Rectal smooth muscle tissue (tissue), 1 donor: ENCODE measurements around the gene BCKDHA.
"Not testable (repeated sequence)": the region's sequence is repeated elsewhere in the genome, so short reads cannot be mapped to it uniquely, and the experiment has no call there.

ENCODE experiments used
- H3K27ac ChIP-seq: one replicate; pipeline ENCODE4 v1.7.0; 2013; ENCODE audit warnings: low read depth, low read length, inconsistent platforms
- H3K27me3 ChIP-seq: one replicate; pipeline ENCODE4 v1.7.0; 2013; ENCODE audit warnings: low read length; ENCODE audit not compliant: control insufficient read depth, insufficient read depth
- H3K36me3 ChIP-seq: one replicate; pipeline ENCODE4 v1.7.0; 2013; ENCODE audit warnings: low read length; ENCODE audit not compliant: control insufficient read depth, insufficient read depth
- H3K4me1 ChIP-seq: one replicate; pipeline ENCODE4 v1.7.0; 2013; ENCODE audit warnings: low read length; ENCODE audit not compliant: control insufficient read depth, insufficient read depth
- H3K4me3 ChIP-seq: one replicate; pipeline ENCODE4 v1.7.0; 2013; ENCODE audit warnings: low read length
- H3K9ac ChIP-seq: one replicate; pipeline ENCODE4 v1.7.0; 2013; ENCODE audit warnings: low read length

BCKDHA gene

DNA sequence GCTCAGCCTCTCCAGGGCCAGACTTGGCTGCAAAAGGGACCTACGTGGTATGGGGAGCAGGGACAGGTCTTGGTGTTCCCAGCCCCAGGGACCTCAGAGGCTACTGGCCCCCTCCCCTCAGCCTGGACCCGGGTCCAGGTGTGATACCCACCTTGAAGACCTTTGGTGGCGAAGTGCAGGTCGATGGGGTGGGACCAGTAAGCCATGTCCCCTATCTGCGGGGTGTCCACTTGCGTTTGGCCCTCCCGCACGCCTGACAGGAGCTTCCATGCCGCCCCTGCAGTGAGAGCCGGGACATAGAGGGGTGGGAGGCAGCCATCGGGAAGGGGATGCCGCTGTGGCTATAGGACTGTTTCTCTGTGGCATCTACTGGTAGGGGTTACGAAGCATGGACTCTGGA, 39.9 kb upstream of the BCKDHA start:
- H3K27ac ChIP-seq, result no peak overlapping the region
- peaks cover 3% of the 10 kb centered on the region for H3K4me1 ChIP-seq
- H3K27me3 ChIP-seq, result no peaks in the 10 kb centered on the region
- H3K4me3 ChIP-seq, result no peak overlapping the region
- H3K9ac ChIP-seq, result no peak overlapping the region
- H3K36me3 ChIP-seq, result peaks cover 2% of the 10 kb centered on the region

DNA sequence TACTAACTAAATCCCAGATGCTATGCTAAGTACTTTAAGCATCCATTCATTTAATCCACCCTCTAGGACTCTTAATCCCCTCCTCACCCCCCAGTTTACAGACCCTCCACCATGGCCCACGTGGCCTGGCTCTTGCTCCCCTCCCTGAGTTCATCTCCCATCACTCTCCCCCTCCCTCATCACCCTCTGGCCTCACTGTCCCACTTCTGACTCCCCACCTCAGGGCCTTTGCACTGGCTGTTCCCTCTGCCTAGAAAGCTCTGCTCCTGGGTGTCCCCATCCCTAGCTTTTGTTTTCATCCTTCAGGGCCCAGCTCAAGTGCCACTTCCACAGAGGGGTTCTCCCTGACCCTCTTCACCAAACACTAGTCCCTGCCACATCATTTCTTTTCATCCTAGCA, 37.9 kb upstream of the BCKDHA start:
- no peak overlapping the region for H3K9ac ChIP-seq
- peaks cover 7% of the 10 kb centered on the region for H3K4me1 ChIP-seq
- no peaks in the 10 kb centered on the region for H3K27me3 ChIP-seq
- H3K27ac ChIP-seq, result no peak overlapping the region
- H3K36me3 ChIP-seq, result peaks cover 2% of the 10 kb centered on the region
- H3K4me3 ChIP-seq, result no peak overlapping the region

GRCh38 chr19:41362143-41362847, 35.3 kb upstream of the BCKDHA start:
- peaks cover 8% of the 10 kb centered on the region for H3K4me1 ChIP-seq
- H3K27me3 ChIP-seq, result no peaks in the 10 kb centered on the region
- H3K9ac ChIP-seq, result no peak overlapping the region
- H3K27ac ChIP-seq, result no peak overlapping the region
- H3K4me3 ChIP-seq, result no peak overlapping the region
- H3K36me3 ChIP-seq, result peaks cover 2% of the 10 kb centered on the region

- Histone ChIP-seq H3K4me3 (peak overlapping the region; percentile 98), H3K27ac (peak overlapping the region; percentile 100), H3K9ac (peak overlapping the region; percentile 56), H3K4me1 (peaks cover 8% of the 10 kb centered on the region), H3K27me3 (no peaks in the 10 kb centered on the region), H3K36me3 (peaks cover 2% of the 10 kb centered on the region)
Observed at GRCh38 chr19:41363371-41363752, 34.3 kb upstream of the BCKDHA start.

DNA sequence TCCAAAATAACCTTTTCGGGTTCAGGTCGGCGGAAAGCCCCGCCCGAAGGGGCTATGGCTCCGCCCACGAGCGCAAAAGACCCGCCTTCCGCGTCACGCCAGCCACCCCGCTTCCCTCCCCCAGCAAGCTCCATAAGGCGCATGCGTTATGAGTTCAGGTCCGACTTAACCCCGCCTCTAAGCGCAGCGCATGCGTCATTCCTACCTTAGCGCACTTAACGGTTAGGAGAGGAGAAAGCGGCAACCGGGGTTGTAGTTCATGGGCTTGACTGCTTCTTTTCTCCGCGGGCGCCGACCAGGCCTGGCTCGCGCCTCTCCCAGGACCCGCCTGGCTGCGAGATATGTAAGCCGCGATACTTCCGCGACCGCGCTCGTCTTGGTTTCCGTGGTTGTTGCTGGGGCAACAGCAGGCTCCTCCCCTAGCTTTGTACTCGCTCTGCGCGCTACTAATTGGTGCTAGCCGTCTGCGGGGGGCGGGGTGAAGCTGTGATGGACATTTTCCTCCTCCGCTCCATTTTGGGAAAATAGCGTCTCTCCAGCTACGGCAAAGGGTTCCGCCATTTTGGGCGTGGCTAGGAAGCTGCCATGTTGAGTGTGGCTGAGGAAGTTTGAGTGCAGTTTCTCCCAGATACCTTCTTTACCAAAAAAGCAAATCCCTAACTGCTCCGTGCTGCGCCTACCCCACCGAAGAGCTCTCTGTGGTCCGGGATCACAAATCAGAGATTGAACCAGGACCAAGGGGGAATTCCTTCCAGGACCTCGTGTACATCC, 33.7 kb upstream of the BCKDHA start, which contains the start of gene B9D2:
Gene B9D2 (minus strand): TSS at position 397 of the 771 bp plus-strand sequence. CDS start 630 bp downstream, outside the sequence.
- Histone ChIP-seq H3K4me1 (peaks cover 8% of the 10 kb centered on the region), H3K36me3 (peaks cover 2% of the 10 kb centered on the region), H3K27me3 (no peaks in the 10 kb centered on the region), H3K4me3 (peak within 1 kb of the TSS; percentile 98), H3K9ac (peak within 1 kb of the TSS; percentile 86), H3K27ac (peak within 1 kb of the TSS; percentile 100)

- Histone ChIP-seq H3K36me3 (peaks cover 2% of the 10 kb centered on the region), H3K4me1 (peaks cover 8% of the 10 kb centered on the region), H3K27me3 (no peaks in the 10 kb centered on the region), H3K9ac (peak overlapping the region; percentile 24), H3K4me3 (peak overlapping the region; percentile 98), H3K27ac (peak overlapping the region; percentile 100)
Observed at GRCh38 chr19:41364524-41365391, 32.9 kb upstream of the BCKDHA start.

- no peak overlapping the region for H3K9ac ChIP-seq
- H3K4me3 ChIP-seq, result no peak overlapping the region
- H3K27ac ChIP-seq, result no peak overlapping the region
- H3K27me3 ChIP-seq, result no peaks in the 10 kb centered on the region
- H3K4me1 ChIP-seq, result peaks cover 8% of the 10 kb centered on the region
- no peaks in the 10 kb centered on the region for H3K36me3 ChIP-seq
Observed at GRCh38 chr19:41366089-41366488, 31.5 kb upstream of the BCKDHA start.

DNA sequence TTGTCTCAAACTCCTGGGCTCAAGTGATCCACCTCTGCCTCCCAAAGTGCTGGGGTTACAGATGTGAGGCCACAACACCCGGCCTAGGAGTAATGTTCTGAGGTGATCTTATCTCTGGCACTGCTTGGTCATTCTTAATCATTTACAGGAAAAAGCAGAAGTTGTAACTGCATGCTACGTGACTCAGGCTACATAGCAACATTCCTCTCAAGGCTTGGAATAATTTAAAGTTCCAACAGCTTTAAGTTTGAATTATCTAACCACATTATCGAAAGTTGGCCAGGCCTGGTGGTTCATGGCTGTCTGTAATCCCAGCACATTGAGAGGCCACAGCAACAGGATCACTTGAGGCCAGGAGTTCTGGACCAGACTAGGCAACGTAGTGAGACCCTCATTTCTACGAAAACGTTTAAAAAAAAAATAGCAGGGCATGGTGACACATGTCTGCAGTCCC, 29.7 kb upstream of the BCKDHA start:
- H3K27me3 ChIP-seq, result no peaks in the 10 kb centered on the region
- no peak overlapping the region for H3K27ac ChIP-seq
- no peaks in the 10 kb centered on the region for H3K36me3 ChIP-seq
- H3K9ac ChIP-seq, result no peak overlapping the region
- H3K4me3 ChIP-seq, result no peak overlapping the region
- peaks cover 8% of the 10 kb centered on the region for H3K4me1 ChIP-seq

GRCh38 chr19:41369769-41370168, 27.8 kb upstream of the BCKDHA start:
- Histone ChIP-seq H3K27ac (no peak overlapping the region), H3K9ac (no peak overlapping the region), H3K36me3 (no peaks in the 10 kb centered on the region), H3K4me1 (peaks cover 7% of the 10 kb centered on the region), H3K4me3 (no peak overlapping the region), H3K27me3 (no peaks in the 10 kb centered on the region)

DNA sequence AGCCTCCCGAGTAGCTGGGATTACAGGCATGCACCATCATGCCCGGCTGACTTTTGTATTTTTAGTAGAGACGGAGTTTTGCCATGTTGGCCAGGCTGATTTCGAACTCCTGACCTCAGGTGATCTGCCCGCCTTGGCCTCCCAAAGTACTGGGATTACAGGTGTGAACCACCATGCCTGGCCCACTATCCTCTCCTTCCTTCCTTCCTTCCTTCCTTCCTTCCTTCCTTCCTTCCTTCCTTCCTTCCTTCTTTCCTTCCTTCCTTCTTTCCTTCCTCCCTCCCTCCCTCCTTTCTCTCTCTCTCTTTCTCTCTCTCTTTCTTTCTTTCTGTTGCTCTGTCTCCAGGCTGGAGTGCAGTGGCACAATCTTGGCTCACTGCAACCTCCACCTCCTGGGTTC, 26.5 kb upstream of the BCKDHA start:
- not testable (repeated sequence) for H3K4me1 ChIP-seq, H3K9ac ChIP-seq, H3K4me3 ChIP-seq, H3K36me3 ChIP-seq, H3K27me3 ChIP-seq, H3K27ac ChIP-seq

- peaks cover 9% of the 10 kb centered on the region for H3K4me1 ChIP-seq
- H3K27ac ChIP-seq, result no peak overlapping the region
- H3K36me3 ChIP-seq, result no peaks in the 10 kb centered on the region
- H3K27me3 ChIP-seq, result no peaks in the 10 kb centered on the region
- H3K9ac ChIP-seq, result no peak overlapping the region
- no peak overlapping the region for H3K4me3 ChIP-seq
Observed at GRCh38 chr19:41371541-41371940, 26.1 kb upstream of the BCKDHA start.

- Histone ChIP-seq H3K27ac (no peak overlapping the region), H3K36me3 (no peaks in the 10 kb centered on the region), H3K27me3 (no peaks in the 10 kb centered on the region), H3K4me3 (no peak overlapping the region), H3K9ac (no peak overlapping the region), H3K4me1 (peaks cover 14% of the 10 kb centered on the region)
Observed at GRCh38 chr19:41372501-41372900, 25.1 kb upstream of the BCKDHA start.
